ENCODE data around the gene FLVCR2.

GRCh38 chr14:75626396-75626795 is 48.0 kb downstream of the FLVCR2 start:
- TF ChIP-seq CTCF (IDR thresholded peaks at IDR 0.05; ENCODE audit: low read depth, low read length, poor library complexity, severe bottlenecking) (no peak), EZH2phosphoT487 (IDR thresholded peaks at IDR 0.05; ENCODE audit: borderline replicate concordance, low read length) (no peak)

Measured in DOHH2 (cell line).